Parathyroid adenoma (tissue), 2 donors: Measurements from ENCODE around the gene KRTAP1-3.

Source experiments
- H2AFZ ChIP-seq: fragments of 300-600 bp; sonication (generic); one replicate; pipeline ENCODE4 v1.7.0; 2017; ENCODE audit warnings: antibody characterized with exemption, mild to moderate bottlenecking
- H3K27ac ChIP-seq: fragments of 300-600 bp; sonication (generic); one replicate; pipeline ENCODE4 v1.7.0; 2017
- H3K27me3 ChIP-seq: fragments of 300-600 bp; sonication (generic); one replicate; pipeline ENCODE4 v1.7.0; 2017; ENCODE audit warnings: low read length; ENCODE audit not compliant: control insufficient read depth, insufficient read depth
- H3K36me3 ChIP-seq: fragments of 300-600 bp; sonication (generic); one replicate; pipeline ENCODE4 v1.7.0; 2017; ENCODE audit warnings: low read length; ENCODE audit not compliant: control insufficient read depth, insufficient read depth
- H3K4me1 ChIP-seq: fragments of 300-600 bp; sonication (generic); one replicate; pipeline ENCODE4 v1.7.0; 2017; ENCODE audit warnings: control low read depth
- H3K4me2 ChIP-seq: fragments of 300-600 bp; sonication (generic); one replicate; pipeline ENCODE4 v1.7.0; 2017; ENCODE audit warnings: low read length
- H3K4me3 ChIP-seq: fragments of 300-600 bp; sonication (generic); one replicate; pipeline ENCODE4 v1.7.0; 2017; ENCODE audit warnings: low read depth, low read length
- H3K79me2 ChIP-seq: fragments of 300-600 bp; sonication (generic); one replicate; pipeline ENCODE4 v1.7.0; 2017; ENCODE audit warnings: control low read depth
- H3K9ac ChIP-seq: fragments of 300-600 bp; sonication (generic); one replicate; pipeline ENCODE4 v1.7.0; 2017; ENCODE audit warnings: mild to moderate bottlenecking
- H3K9me3 ChIP-seq: fragments of 300-600 bp; sonication (generic); one replicate; pipeline ENCODE4 v1.7.0; 2017; ENCODE audit warnings: low read length; ENCODE audit not compliant: control insufficient read depth
- CTCF ChIP-seq: fragments of 300-600 bp; sonication (generic); IDR thresholded peaks from one replicate; pipeline ENCODE4 v1.7.0; 2017; ENCODE audit warnings: antibody characterized with exemption, mild to moderate bottlenecking
- donor health status: primary hyperparathyroidism.

Gene KRTAP1-3

DNA sequence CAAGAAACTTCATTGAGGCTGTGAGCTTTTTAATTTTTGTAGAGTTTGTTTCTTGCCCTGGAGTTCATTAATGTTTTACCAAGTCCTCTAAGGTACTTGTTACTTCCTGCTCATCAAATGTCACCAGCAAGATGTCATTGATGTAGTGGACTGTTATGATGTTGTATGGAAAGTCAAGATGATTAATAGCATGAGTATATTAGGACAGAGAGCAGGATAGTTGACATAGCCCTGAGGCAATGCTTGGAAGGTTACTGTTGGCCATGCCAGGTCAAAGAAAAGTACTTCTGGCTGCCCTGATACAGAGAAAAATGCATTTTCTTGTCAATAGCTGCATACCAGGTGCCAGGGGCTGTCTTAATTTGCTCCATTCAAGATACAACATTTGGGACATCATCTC lies 14.3 kb downstream of the KRTAP1-3 start:
- H3K79me2 ChIP-seq, result no peaks in the 10 kb centered on the region

DNA sequence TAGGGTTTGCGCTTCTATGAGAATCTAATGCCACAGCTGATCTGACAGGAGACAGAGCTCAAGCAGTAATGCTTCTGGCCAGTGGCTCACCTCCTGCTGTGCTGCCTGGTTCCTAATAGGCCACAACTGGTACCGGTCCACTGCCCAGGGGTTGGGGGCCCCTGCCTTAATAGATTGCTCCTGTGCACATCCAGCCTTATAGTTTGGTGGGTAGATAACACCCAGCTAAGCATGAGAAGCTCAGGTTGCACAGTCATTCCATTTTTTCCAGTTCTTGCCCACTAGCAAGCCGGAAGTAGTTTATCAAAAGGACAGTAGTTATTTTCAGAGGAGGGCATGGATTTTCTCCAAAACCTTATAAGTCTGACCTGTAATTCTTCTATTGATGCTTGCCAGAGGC lies 15.3 kb downstream of the KRTAP1-3 start:
- H3K4me1 ChIP-seq, result no peaks in the 10 kb centered on the region
- no peak overlapping the region for H2AFZ ChIP-seq
- H3K27me3 ChIP-seq, result no peaks in the 10 kb centered on the region
- no peak overlapping the region for H3K9ac ChIP-seq
- H3K9me3 ChIP-seq, result no peaks in the 10 kb centered on the region
- TF ChIP-seq CTCF, result no peak
- H3K79me2 ChIP-seq, result no peaks in the 10 kb centered on the region
- H3K4me3 ChIP-seq, result no peak overlapping the region
- H3K27ac ChIP-seq, result no peak overlapping the region
- no peaks in the 10 kb centered on the region for H3K36me3 ChIP-seq
- H3K4me2 ChIP-seq, result no peak overlapping the region

More for the DNA sequence above, 14.3 kb downstream of the KRTAP1-3 start:
- Histone ChIP-seq H3K9me3 (no peaks in the 10 kb centered on the region), H3K4me1 (no peaks in the 10 kb centered on the region), H3K4me3 (no peak overlapping the region), H3K36me3 (no peaks in the 10 kb centered on the region), H3K9ac (no peak overlapping the region), H3K27me3 (no peaks in the 10 kb centered on the region), H2AFZ (no peak overlapping the region), H3K27ac (no peak overlapping the region), H3K4me2 (no peak overlapping the region)
- TF ChIP-seq CTCF, result no peak

GRCh38 chr17:41018541-41018940 lies 16.1 kb downstream of the KRTAP1-3 start:
- no peak for TF ChIP-seq CTCF
- Histone ChIP-seq H3K27ac (no peak overlapping the region), H2AFZ (no peak overlapping the region), H3K9ac (no peak overlapping the region), H3K79me2 (no peaks in the 10 kb centered on the region), H3K4me2 (no peak overlapping the region), H3K4me1 (no peaks in the 10 kb centered on the region), H3K36me3 (no peaks in the 10 kb centered on the region), H3K4me3 (no peak overlapping the region), H3K27me3 (no peaks in the 10 kb centered on the region), H3K9me3 (no peaks in the 10 kb centered on the region)

DNA sequence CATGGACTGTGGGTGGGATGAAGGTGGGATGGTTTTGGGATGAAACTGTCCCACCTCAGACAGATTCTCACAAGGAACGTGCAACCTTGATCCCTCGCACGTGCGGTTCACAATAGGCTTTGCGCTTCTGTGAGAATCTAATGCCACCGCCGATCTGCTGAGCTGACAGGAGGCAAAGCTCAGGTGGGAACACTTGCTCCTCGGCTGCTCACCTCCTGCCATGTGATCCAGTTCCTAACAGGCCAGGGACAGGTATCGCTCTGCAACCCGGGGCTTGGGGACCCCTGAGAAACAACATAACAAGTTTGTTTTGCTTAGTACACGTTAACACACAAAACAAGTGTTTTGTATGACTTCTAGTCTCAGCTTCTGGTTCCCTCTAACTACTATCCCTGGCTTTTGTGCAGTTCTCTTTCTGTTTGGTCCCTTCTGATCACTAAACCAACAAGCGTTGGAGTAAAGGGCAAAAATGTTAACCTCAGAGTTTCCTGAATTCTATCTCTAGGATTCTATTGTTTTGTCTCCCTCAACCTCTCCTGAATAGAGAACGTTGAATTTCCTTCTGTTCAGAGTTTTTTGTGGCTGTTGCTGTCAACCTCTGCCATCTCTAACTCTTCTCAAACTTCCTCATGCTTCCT lies 18.0 kb downstream of the KRTAP1-3 start:
- H3K9ac ChIP-seq, result no peak overlapping the region
- H3K4me1 ChIP-seq, result no peaks in the 10 kb centered on the region
- TF ChIP-seq CTCF, result no peak
- no peak overlapping the region for H2AFZ ChIP-seq
- no peaks in the 10 kb centered on the region for H3K27me3 ChIP-seq
- no peaks in the 10 kb centered on the region for H3K36me3 ChIP-seq
- H3K4me2 ChIP-seq, result no peak overlapping the region
- H3K9me3 ChIP-seq, result no peaks in the 10 kb centered on the region
- H3K27ac ChIP-seq, result no peak overlapping the region
- H3K79me2 ChIP-seq, result no peaks in the 10 kb centered on the region
- H3K4me3 ChIP-seq, result no peak overlapping the region

DNA sequence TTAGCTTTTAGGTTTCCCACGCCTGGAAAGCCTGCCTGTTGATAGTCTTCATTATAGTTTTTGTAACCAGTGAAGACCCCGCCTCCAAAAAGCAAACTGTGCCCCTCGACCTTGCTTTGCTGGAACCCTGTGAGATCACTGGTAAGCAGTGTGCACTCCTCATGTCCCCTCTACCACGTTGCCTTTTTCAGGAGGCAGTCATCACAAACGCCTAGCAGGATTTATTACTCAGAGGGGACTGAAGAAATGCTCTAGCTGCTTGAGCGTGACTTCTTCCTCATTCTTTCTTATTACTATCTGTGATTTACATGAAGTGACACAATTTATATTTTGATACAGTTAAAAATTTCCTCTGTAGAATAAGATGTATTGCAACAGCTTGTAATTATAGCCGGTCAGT lies 19.2 kb downstream of the KRTAP1-3 start:
- Histone ChIP-seq H3K27ac (no peak overlapping the region), H3K4me1 (no peaks in the 10 kb centered on the region), H3K4me2 (no peak overlapping the region), H3K79me2 (no peaks in the 10 kb centered on the region), H3K4me3 (no peak overlapping the region), H3K9me3 (no peaks in the 10 kb centered on the region), H3K9ac (no peak overlapping the region), H3K27me3 (no peaks in the 10 kb centered on the region), H2AFZ (no peak overlapping the region), H3K36me3 (no peaks in the 10 kb centered on the region)
- TF ChIP-seq CTCF, result no peak
